Upper lobe of left lung (tissue), 6 donors: ENCODE measurements around the gene PLS1. TPM values are rescaled to one million over a fixed set of nuclear protein-coding genes. Genes with fewer than 3 reads are reported as not detected.
"Not testable (repeated sequence)": the region's sequence is repeated elsewhere in the genome, so short reads cannot be mapped to it uniquely, and the experiment has no call there.

ENCODE experiments used
- ATAC-seq, 2 donors: fragments of 200-7000 bp; cut with Tn5 transposase; one replicate each; pipeline ENCODE4 v1.9.1; 2022; ENCODE audit warnings: mild to moderate bottlenecking in 2 of 2, moderate library complexity in 2 of 2; ENCODE audit not compliant: low FRiP score in 2 of 2
- DNase-seq, 2 donors: peaks; one replicate each; pipeline ENCODE4 v3.0.0-alpha.2; 2019 to 2020
- H3K27ac ChIP-seq, 4 donors: fragments of 200-600 bp; sonication (generic); one replicate each; pipeline ENCODE4 v1.5.1; 2016 to 2019
- H3K27me3 ChIP-seq, 4 donors: fragments of 200-600 bp; sonication (generic); one replicate each; pipeline ENCODE4 v1.5.1; 2017 to 2019
- H3K36me3 ChIP-seq, 4 donors: fragments of 200-600 bp; sonication (generic); one replicate each; pipeline ENCODE4 v1.5.1; 2016 to 2019
- H3K4me1 ChIP-seq, 4 donors: fragments of 200-600 bp; sonication (generic); one replicate each; pipeline ENCODE4 v1.5.1; 2018 to 2019
- H3K4me3 ChIP-seq, 4 donors: fragments of 200-600 bp; sonication (generic); one replicate each; pipeline ENCODE4 v1.5.1; 2017 to 2019; ENCODE audit warnings: mild to moderate bottlenecking in 2 of 4, moderate library complexity in 1 of 4
- H3K9me3 ChIP-seq, 4 donors: fragments of 200-600 bp; sonication (generic); one replicate each; pipeline ENCODE4 v1.5.1; 2018 to 2019
- CTCF ChIP-seq, 6 experiments: fragments of 450-650 bp in 4 of 6; fragments of 200-600 bp in 2 of 6; sonication (generic) in 2 of 6; IDR thresholded peaks; one replicate each; pipeline ENCODE4 v1.5.1; 2016 to 2019; ENCODE audit warnings: antibody characterized with exemption in 6 of 6
- EP300 ChIP-seq, 4 donors: sonication (generic); formaldehyde crosslinking; IDR thresholded peaks; one replicate each; pipeline ENCODE4 v1.5.1; 2017; ENCODE audit warnings: antibody characterized with exemption in 4 of 4, control low read depth in 2 of 4
- POLR2A ChIP-seq, 4 donors: fragments of 450-650 bp; IDR thresholded peaks; one replicate each; pipeline ENCODE4 v1.5.1; 2016 to 2017; ENCODE audit warnings: antibody characterized with exemption in 4 of 4, mild to moderate bottlenecking in 2 of 4
- POLR2AphosphoS5 ChIP-seq, 2 donors: sonication (generic); formaldehyde crosslinking; IDR thresholded peaks; one replicate each; pipeline ENCODE4 v1.5.1; 2017; ENCODE audit warnings: antibody characterized with exemption in 2 of 2
- WGBS, 2 donors: methylation state at CpG; one replicate each; pipeline ENCODE4 v1.1.5; 2017 to 2018; 5-methylcytosine and 5-hydroxymethylcytosine counted together
- small RNA-seq, 4 donors: library from RNA; depleted of rRNA; stranded (forward); fragments of <200 nt; gene quantifications; one replicate each; pipeline ENCODE3, GENCODE V24; 2016
- total RNA-seq, 6 donors: library from RNA; depleted of rRNA in 4 of 6; stranded (reverse); fragments of >200 nt in 4 of 6; gene quantifications; one replicate each; pipeline versions ENCODE4 v1.1.0 to v1.2.1, GENCODE V29; 2016 to 2021
- donor health status: DM: no; HTN: no; CAD: no; lungs with moderate emphysema.
- donor health status: DM: no; HTN: yes; CAD: no; lungs with severe emphysema.

The PLS1 gene
- total RNA-seq, 6 donors from 2014 or later: 7.3 to 52.3 (median 21.7) TPM

GRCh38 chr3:142735462-142735861, 139.3 kb downstream of the PLS1 start:
- no peak for TF ChIP-seq EP300 (IDR thresholded peaks at IDR 0.05)
- TF ChIP-seq CTCF (IDR thresholded peaks at IDR 0.05): no peak
- TF ChIP-seq POLR2AphosphoS5 (IDR thresholded peaks at IDR 0.05): no peak
- TF ChIP-seq POLR2A (IDR thresholded peaks at IDR 0.05): no peak
- no peak for DNase-seq

GRCh38 chr3:142738396-142738795, 142.2 kb downstream of the PLS1 start:
- TF ChIP-seq EP300 (IDR thresholded peaks at IDR 0.05) (no peak), POLR2AphosphoS5 (IDR thresholded peaks at IDR 0.05) (no peak), CTCF (IDR thresholded peaks at IDR 0.05) (no peak), POLR2A (IDR thresholded peaks at IDR 0.05) (no peak)
- no peak for ATAC-seq
- Histone ChIP-seq H3K27ac (no peak overlapping the region), H3K4me1 (no peaks in the 10 kb centered on the region), H3K9me3 (no peaks in the 10 kb centered on the region), H3K36me3 (no peaks in the 10 kb centered on the region), H3K27me3 (no peaks in the 10 kb centered on the region), H3K4me3 (no peak overlapping the region)
- no peak for DNase-seq

More at GRCh38 chr3:142735462-142735861, 139.3 kb downstream of the PLS1 start:
- no peak overlapping the region for H3K4me3 ChIP-seq
- H3K4me1 ChIP-seq: no peaks in the 10 kb centered on the region
- no peaks in the 10 kb centered on the region for H3K36me3 ChIP-seq
- no peak for ATAC-seq
- no peak overlapping the region for H3K27ac ChIP-seq
- H3K27me3 ChIP-seq: no peaks in the 10 kb centered on the region
- H3K9me3 ChIP-seq: no peaks in the 10 kb centered on the region

GRCh38 chr3:142746646-142747045, 150.5 kb downstream of the PLS1 start:
- ATAC-seq (no peak), DNase-seq (no peak)
- Histone ChIP-seq H3K4me3 (no peak overlapping the region), H3K9me3 (no peaks in the 10 kb centered on the region), H3K36me3 (peaks cover 0 to 8% (median 0%) of the 10 kb centered on the region in 4 donors), H3K27me3 (no peaks in the 10 kb centered on the region), H3K4me1 (no peaks in the 10 kb centered on the region), H3K27ac (no peak overlapping the region)
- WGBS, 2 donors: 95 to 96% methylated on average over 7 of the region's 7 CpGs
- TF ChIP-seq POLR2AphosphoS5 (IDR thresholded peaks at IDR 0.05) (no peak), EP300 (IDR thresholded peaks at IDR 0.05) (no peak), POLR2A (IDR thresholded peaks at IDR 0.05) (no peak), CTCF (IDR thresholded peaks at IDR 0.05) (no peak)

GRCh38 chr3:142750531-142750930, 154.3 kb downstream of the PLS1 start:
- not testable (repeated sequence) for H3K9me3 ChIP-seq, H3K27me3 ChIP-seq, H3K36me3 ChIP-seq, H3K27ac ChIP-seq, H3K4me1 ChIP-seq, H3K4me3 ChIP-seq, ATAC-seq, DNase-seq
- WGBS, 2 donors: 95 to 99% methylated on average over 4 of the region's 4 CpGs

- not testable (repeated sequence) for H3K4me3 ChIP-seq, H3K27me3 ChIP-seq, H3K36me3 ChIP-seq, DNase-seq, H3K9me3 ChIP-seq, ATAC-seq, H3K27ac ChIP-seq, H3K4me1 ChIP-seq
- WGBS, 2 donors: 82 to 85% methylated on average over 4 of the region's 4 CpGs
These were observed 156.4 kb downstream of the PLS1 start for GRCh38 chr3:142752605-142753004.

GRCh38 chr3:142754494-142754893, 158.3 kb downstream of the PLS1 start:
- Histone ChIP-seq H3K27me3 (no peaks in the 10 kb centered on the region), H3K4me1 (no peaks in the 10 kb centered on the region), H3K36me3 (no peaks in the 10 kb centered on the region), H3K4me3 (no peak overlapping the region), H3K9me3 (no peaks in the 10 kb centered on the region), H3K27ac (no peak overlapping the region)
- WGBS, 2 donors: 91 to 97% methylated on average over 1 of the region's 1 CpG
- no peak for TF ChIP-seq EP300 (IDR thresholded peaks at IDR 0.05)
- no peak for TF ChIP-seq POLR2A (IDR thresholded peaks at IDR 0.05)
- TF ChIP-seq CTCF (IDR thresholded peaks at IDR 0.05): no peak
- TF ChIP-seq POLR2AphosphoS5 (IDR thresholded peaks at IDR 0.05): no peak
- ATAC-seq (no peak), DNase-seq (no peak)

Small RNA genes lying within 50 kb of the gene (small RNA-seq; reads per million reads assigned to genes)
- gene RNA5SP143: 0 reads per million in 4 donors

Other genes starting within 250 kb of the PLS1 start
- gene XRN1, start 148.4 kb upstream of the PLS1 start, total RNA-seq: 10 to 100 TPM; 34.1 to 60.5 (median 38.4) TPM
- gene ATR, start 17.7 kb upstream of the PLS1 start, total RNA-seq: 10 to 100 TPM; 16.5 to 62.5 (median 24.0) TPM
- 10 to 100 TPM in 2 of 6 donors, 1 to 10 TPM in 4; 1.7 to 10.5 (median 5.4) TPM for gene TRPC1, start 127.6 kb downstream of the PLS1 start, total RNA-seq